Ascending aorta (tissue), 2 donors: ENCODE data around the gene LHFPL3. TPM values are rescaled to one million over a fixed set of nuclear protein-coding genes. Genes with fewer than 3 reads are reported as not detected.
A peak's percentile ranks its signal among the peaks of the same experiment; 100 is the strongest.

Experiments
- DNase-seq, 2 donors: peaks; one replicate each; pipeline ENCODE4 v3.0.0-alpha.2; 2019; ENCODE audit warnings: low spot score in 2 of 2
- H3K27ac ChIP-seq, 2 donors: fragments of 200-600 bp; sonication (generic); one replicate each; pipeline ENCODE4 v1.5.1; 2016 to 2017; ENCODE audit warnings: mild to moderate bottlenecking in 1 of 2
- H3K27me3 ChIP-seq: fragments of 200-600 bp; sonication (generic); one replicate; pipeline ENCODE4 v1.5.1; 2017
- H3K36me3 ChIP-seq, 2 donors: fragments of 200-600 bp; sonication (generic); one replicate each; pipeline ENCODE4 v1.5.1; 2016
- H3K4me1 ChIP-seq, 2 donors: fragments of 200-600 bp; sonication (generic); one replicate each; pipeline ENCODE4 v1.5.1; 2016 to 2017; ENCODE audit warnings: mild to moderate bottlenecking in 1 of 2
- H3K4me3 ChIP-seq, 2 donors: fragments of 200-600 bp; sonication (generic); one replicate each; pipeline ENCODE4 v1.5.1; 2016 to 2017; ENCODE audit warnings: mild to moderate bottlenecking in 1 of 2
- H3K9me3 ChIP-seq, 2 donors: fragments of 200-600 bp; sonication (generic); one replicate each; pipeline ENCODE4 v1.5.1; 2016
- intact Hi-C: fragments of 100-400 bp; cut with DNase I; formaldehyde crosslinking; loops from one replicate; pipeline ENCODE4 v1.15.1; 2023
- total RNA-seq: library from RNA; depleted of rRNA; stranded (reverse); fragments of >200 nt; gene quantifications from one replicate; pipeline ENCODE4 v1.1.0, GENCODE V29; 2016
- TF ChIP-seq, protein P1 (sequence below), 3 experiments: fragments of 200-600 bp in 2 of 3; fragments of 450-650 bp in 1 of 3; sonication (generic) in 2 of 3; IDR thresholded peaks; one replicate each; pipeline ENCODE4 v1.5.1; 2016 to 2019; ENCODE audit warnings: antibody characterized with exemption in 3 of 3, mild to moderate bottlenecking in 1 of 3, moderate library complexity in 1 of 3

LHFPL3 gene
- total RNA-seq, 1 donor from 2014 or later, result not detected

DNA sequence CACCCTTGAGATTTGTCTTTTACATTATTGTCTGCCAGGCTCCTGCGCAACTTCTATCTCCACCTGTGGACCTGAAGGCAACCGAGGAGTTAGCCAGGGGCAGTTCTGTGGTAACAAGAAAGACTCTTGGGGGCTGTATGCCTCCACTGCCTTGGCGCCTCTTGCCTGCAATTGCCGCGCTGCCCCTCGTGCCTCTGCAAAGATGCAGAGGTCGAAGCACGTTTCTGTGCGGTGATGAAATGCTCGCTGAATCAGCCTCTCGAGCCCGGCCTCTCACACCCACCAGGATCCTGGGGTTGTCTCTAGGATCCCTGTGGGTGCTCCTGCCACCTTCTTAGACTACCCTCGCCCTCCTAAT, 486 bp upstream of the LHFPL3 start:
- TF ChIP-seq, protein P1, sequence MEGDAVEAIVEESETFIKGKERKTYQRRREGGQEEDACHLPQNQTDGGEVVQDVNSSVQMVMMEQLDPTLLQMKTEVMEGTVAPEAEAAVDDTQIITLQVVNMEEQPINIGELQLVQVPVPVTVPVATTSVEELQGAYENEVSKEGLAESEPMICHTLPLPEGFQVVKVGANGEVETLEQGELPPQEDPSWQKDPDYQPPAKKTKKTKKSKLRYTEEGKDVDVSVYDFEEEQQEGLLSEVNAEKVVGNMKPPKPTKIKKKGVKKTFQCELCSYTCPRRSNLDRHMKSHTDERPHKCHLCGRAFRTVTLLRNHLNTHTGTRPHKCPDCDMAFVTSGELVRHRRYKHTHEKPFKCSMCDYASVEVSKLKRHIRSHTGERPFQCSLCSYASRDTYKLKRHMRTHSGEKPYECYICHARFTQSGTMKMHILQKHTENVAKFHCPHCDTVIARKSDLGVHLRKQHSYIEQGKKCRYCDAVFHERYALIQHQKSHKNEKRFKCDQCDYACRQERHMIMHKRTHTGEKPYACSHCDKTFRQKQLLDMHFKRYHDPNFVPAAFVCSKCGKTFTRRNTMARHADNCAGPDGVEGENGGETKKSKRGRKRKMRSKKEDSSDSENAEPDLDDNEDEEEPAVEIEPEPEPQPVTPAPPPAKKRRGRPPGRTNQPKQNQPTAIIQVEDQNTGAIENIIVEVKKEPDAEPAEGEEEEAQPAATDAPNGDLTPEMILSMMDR (IDR thresholded peaks at IDR 0.05), result no peak
- H3K36me3 ChIP-seq, result no peaks in the 10 kb centered on the region
- DNase-seq, result no peak
- H3K9me3 ChIP-seq, result no peaks in the 10 kb centered on the region
- no peak overlapping the region for H3K27ac ChIP-seq
- H3K4me1 ChIP-seq, result no peaks in the 10 kb centered on the region
- no peaks in the 10 kb centered on the region for H3K27me3 ChIP-seq
- H3K4me3 ChIP-seq, result peak overlapping the region in 1 of 2 donors; percentile 46
- intact Hi-C loops, result no loop called here

DNA sequence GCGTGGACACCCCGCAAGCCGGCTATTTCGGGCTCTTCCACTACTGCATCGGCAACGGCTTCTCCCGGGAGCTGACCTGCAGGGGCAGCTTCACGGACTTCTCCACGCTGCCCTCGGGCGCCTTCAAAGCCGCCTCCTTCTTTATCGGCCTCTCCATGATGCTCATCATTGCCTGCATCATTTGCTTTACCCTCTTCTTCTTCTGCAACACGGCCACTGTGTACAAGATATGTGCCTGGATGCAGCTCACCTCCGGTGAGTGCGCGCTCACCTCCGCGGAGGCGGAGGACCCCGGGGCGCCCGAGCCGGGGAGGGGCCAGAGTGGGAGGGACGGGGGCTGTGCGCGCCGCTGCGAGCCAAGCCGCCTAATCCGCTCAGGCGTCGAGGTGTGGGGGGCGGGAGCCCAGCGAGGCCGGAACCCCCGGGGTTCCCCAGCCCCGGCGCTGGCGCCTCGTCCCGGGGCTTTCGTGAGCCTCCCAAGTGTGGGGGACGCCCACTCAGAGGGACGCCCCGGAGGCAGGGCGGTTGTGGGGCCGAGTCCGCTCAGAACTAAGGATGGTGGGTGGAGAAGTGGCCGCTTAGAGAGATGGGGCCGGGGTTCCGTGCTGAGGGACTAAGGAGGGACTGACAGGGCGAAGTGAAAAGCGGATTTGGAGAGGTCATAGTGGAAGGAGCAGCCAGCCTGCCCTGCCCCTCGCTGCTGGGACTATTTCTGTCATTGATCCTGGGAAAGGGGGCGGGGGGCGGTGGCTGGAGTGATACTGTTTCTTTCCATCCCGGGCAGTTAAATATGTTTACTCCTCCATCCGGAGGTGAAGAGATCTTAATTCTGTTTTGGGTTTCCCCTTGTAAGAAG, 795 bp downstream of the LHFPL3 start:
- Histone ChIP-seq H3K4me1 (no peaks in the 10 kb centered on the region), H3K27me3 (no peaks in the 10 kb centered on the region), H3K27ac (no peak overlapping the region), H3K9me3 (no peaks in the 10 kb centered on the region), H3K4me3 (peak overlapping the region; percentile 30 to 46), H3K36me3 (no peaks in the 10 kb centered on the region)
- DNase-seq, result no peak
- TF ChIP-seq, protein P1 (IDR thresholded peaks at IDR 0.05), result no peak
- intact Hi-C loops, result no loop called here

DNA sequence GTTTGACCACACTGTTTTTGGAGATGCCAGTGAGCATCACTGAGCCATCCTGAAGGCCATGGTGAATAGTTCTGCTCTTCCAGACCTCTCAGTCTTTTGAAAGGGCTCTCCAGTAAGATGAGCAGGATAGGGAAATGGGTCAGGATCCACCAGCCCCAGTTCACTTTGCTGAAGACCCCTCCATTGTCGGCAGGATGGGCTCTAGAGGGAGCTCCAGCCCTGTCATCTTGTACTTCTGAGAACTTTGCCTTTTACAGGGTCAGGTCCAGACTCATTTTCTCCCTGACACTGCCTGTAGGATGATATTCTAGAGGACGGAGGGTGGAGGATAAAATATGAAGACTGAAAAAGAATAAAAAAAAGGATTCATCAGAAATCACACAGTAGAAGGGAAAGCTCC, 13.1 kb downstream of the LHFPL3 start:
- TF ChIP-seq, protein P1 (IDR thresholded peaks at IDR 0.05), result no peak
- H3K4me3 ChIP-seq, result no peak overlapping the region
- no peak for DNase-seq
- H3K27me3 ChIP-seq, result no peaks in the 10 kb centered on the region
- H3K27ac ChIP-seq, result no peak overlapping the region
- intact Hi-C loops, result no loop called here
- H3K36me3 ChIP-seq, result no peaks in the 10 kb centered on the region
- no peaks in the 10 kb centered on the region for H3K9me3 ChIP-seq
- H3K4me1 ChIP-seq, result no peaks in the 10 kb centered on the region

DNA sequence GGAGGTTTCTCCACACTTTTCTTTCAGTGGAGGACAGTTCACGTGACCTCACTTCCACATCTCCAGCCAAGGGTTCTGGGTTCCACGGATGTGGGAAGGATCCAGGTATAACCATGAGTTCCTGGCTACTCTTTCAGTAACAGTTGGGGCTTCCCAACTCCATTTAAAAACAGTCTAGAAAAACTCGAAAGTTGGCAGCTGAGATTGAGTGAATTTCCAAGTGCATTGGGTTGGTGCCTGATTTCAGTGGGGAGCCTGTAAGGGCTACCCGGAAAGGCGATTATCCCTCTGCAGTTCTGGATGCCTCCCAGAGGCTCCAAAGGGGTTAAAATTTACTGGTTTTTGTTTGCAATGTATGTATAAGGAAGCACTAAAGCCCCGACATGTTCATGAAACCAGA, 24.3 kb downstream of the LHFPL3 start:
- no peaks in the 10 kb centered on the region for H3K27me3 ChIP-seq
- H3K36me3 ChIP-seq, result no peaks in the 10 kb centered on the region
- TF ChIP-seq, protein P1 (IDR thresholded peaks at IDR 0.05), result no peak
- intact Hi-C loops, result no loop called here
- no peaks in the 10 kb centered on the region for H3K4me1 ChIP-seq
- no peak overlapping the region for H3K4me3 ChIP-seq
- H3K27ac ChIP-seq, result no peak overlapping the region
- H3K9me3 ChIP-seq, result no peaks in the 10 kb centered on the region
- DNase-seq, result no peak

DNA sequence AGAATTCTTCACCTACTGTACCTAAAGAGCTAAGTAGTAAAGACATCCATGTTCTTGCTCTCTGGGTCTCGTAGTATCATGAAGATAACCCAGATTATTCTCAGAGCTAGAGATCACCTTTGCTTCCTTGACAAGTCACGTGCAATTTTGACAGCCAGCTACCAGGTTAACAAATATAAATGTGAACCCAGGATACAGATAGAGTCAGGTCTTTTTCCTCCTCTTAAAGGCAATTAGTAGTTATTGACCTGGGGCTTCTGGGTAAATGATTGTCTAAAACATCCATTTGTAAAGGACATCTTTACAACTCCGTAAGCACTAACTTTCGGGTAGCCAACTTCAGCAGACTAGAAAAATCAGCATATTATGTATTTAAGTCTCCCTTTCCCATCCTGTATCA, 28.8 kb downstream of the LHFPL3 start:
- H3K36me3 ChIP-seq, result no peaks in the 10 kb centered on the region
- TF ChIP-seq, protein P1 (IDR thresholded peaks at IDR 0.05), result no peak
- no peaks in the 10 kb centered on the region for H3K27me3 ChIP-seq
- H3K4me3 ChIP-seq, result no peak overlapping the region
- intact Hi-C loops, result no loop called here
- H3K4me1 ChIP-seq, result no peaks in the 10 kb centered on the region
- no peak for DNase-seq
- H3K27ac ChIP-seq, result no peak overlapping the region
- H3K9me3 ChIP-seq, result no peaks in the 10 kb centered on the region
